NB4 (cell line): ENCODE data around the gene MAN2C1.

Source experiments
- DNase-seq: peaks from one replicate; pipeline ENCODE4 v3.0.0; 2010; ENCODE audit warnings: low read depth
- H3K4me3 ChIP-seq: one replicate; pipeline ENCODE4 v1.5.1; 2011; ENCODE audit warnings: mild to moderate bottlenecking, low read depth, low read length, moderate library complexity
- MAX ChIP-seq: IDR thresholded peaks from 2 replicates; pipeline ENCODE4 v1.6.1; 2011; ENCODE audit warnings: low read depth, low read length
- MYC ChIP-seq: IDR thresholded peaks from 2 replicates; pipeline ENCODE4 v1.6.1; 2011; ENCODE audit warnings: low read depth, low read length
- POLR2A ChIP-seq: IDR thresholded peaks from 2 replicates; pipeline ENCODE4 v1.6.1; 2011; ENCODE audit warnings: mild to moderate bottlenecking; ENCODE audit not compliant: insufficient read length; ENCODE audit errors: extremely low read depth
- TF ChIP-seq, protein P1 (sequence below): IDR thresholded peaks from one replicate; pipeline ENCODE4 v1.5.1; 2012; ENCODE audit warnings: low read depth, low read length

Gene MAN2C1

GRCh38 chr15:75367913-75368688 is at the start of gene MAN2C1:
TSS of gene MAN2C1 (minus strand) at chr15:75368607. CDS start at chr15:75368583, 24 bp downstream.
- peak within 1 kb of the TSS; percentile 84 for H3K4me3 ChIP-seq
- TF ChIP-seq, protein P1, sequence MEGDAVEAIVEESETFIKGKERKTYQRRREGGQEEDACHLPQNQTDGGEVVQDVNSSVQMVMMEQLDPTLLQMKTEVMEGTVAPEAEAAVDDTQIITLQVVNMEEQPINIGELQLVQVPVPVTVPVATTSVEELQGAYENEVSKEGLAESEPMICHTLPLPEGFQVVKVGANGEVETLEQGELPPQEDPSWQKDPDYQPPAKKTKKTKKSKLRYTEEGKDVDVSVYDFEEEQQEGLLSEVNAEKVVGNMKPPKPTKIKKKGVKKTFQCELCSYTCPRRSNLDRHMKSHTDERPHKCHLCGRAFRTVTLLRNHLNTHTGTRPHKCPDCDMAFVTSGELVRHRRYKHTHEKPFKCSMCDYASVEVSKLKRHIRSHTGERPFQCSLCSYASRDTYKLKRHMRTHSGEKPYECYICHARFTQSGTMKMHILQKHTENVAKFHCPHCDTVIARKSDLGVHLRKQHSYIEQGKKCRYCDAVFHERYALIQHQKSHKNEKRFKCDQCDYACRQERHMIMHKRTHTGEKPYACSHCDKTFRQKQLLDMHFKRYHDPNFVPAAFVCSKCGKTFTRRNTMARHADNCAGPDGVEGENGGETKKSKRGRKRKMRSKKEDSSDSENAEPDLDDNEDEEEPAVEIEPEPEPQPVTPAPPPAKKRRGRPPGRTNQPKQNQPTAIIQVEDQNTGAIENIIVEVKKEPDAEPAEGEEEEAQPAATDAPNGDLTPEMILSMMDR, result peak; percentile 81
- TF ChIP-seq POLR2A (peak; percentile 83), MYC (peak; percentile 74), MAX (peak; percentile 63)
- peak; percentile 99 for DNase-seq

DNA sequence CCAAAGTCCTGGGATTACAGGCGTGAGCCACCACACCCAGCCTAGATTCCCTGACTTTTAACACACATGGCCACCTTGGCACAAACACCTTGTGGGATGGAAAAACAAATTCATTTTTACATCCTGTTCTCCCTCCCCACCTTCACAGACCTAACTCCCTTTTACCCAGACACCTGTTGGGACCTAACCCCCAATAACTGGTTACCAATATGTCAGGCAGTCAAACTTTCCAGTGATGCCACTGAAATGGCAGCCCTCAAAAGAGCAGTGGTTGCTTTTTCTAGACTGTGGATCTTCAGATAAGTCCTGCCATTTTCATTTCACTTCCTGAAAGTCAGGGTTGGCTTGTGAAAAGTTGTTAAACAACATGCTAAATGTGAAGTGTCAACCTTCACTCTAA is 48.2 kb upstream of the MAN2C1 start:
- DNase-seq, result no peak
- no peak for TF ChIP-seq POLR2A
- TF ChIP-seq MYC, result no peak
- TF ChIP-seq MAX, result no peak
- TF ChIP-seq, protein P1, result no peak
- H3K4me3 ChIP-seq, result no peak overlapping the region

DNA sequence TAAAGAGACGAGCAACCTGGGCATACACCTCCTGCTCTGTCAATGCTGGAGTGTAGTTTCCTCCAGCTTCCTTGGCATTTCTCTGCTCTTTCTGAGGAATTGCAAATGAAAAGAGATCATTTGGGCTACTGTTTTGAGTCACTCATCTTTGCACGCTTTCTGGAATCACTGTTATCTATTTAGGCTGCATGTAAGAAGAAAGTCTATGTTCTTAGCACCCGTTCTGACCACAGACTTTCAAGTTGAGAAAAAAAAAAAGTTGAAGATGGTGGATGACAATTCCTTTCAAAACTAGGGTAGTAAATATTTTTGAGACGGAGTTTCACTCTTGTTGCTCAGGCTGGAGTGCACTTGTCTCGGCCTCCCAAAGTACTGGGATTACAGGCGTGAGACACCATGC is 41.8 kb upstream of the MAN2C1 start:
- no peak for DNase-seq
- no peak overlapping the region for H3K4me3 ChIP-seq

GRCh38 chr15:75407083-75407482 is 38.7 kb upstream of the MAN2C1 start:
- H3K4me3 ChIP-seq, result no peak overlapping the region
- TF ChIP-seq MYC, result no peak
- TF ChIP-seq, protein P1, result no peak
- TF ChIP-seq POLR2A, result no peak
- no peak for TF ChIP-seq MAX
- DNase-seq, result no peak

More for the DNA sequence above, 41.8 kb upstream of the MAN2C1 start:
- TF ChIP-seq POLR2A (no peak), MYC (no peak), MAX (no peak)
- TF ChIP-seq, protein P1, result no peak

- TF ChIP-seq MYC (no peak), MAX (no peak), POLR2A (no peak)
- TF ChIP-seq, protein P1, result no peak
- no peak overlapping the region for H3K4me3 ChIP-seq
- no peak for DNase-seq
Measured at GRCh38 chr15:75403892-75404291, 35.5 kb upstream of the MAN2C1 start.
